GM19324 (cell line): ENCODE data around the gene C22orf42.
"Not testable (repeated sequence)": the region's sequence is repeated elsewhere in the genome, so short reads cannot be mapped to it uniquely, and the experiment has no call there.

Experiments
- ATAC-seq: cut with Tn5 transposase; IDR thresholded peaks from one replicate; pipeline ENCODE4 v1.9.1; 2021; ENCODE audit warnings: mild to moderate bottlenecking, moderate library complexity; ENCODE audit not compliant: unreplicated experiment, low FRiP score

The C22orf42 gene

GRCh38 chr22:32137731-32138324, 21.3 kb downstream of the C22orf42 start:
- not testable (repeated sequence) for ATAC-seq

DNA sequence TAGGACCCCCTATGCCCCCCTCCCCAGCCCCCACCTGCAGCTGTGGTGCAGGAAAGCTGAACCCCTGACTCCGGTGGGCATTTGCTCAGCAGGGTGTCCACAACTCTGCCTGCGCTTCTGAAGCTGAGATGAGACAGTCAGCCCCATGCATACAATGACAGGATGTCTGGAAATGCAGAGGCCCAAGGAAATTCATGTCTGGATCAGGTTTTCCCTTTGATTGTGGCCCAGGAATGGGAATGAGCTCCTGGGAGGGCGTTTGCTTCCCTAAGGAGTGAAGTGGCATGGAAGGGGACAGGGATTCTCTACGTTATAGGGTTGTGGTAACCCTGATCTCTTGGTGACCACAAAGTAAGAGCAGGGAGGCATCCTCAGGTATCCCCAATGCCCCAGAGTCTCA, 22.2 kb downstream of the C22orf42 start:
- not testable (repeated sequence) for ATAC-seq

DNA sequence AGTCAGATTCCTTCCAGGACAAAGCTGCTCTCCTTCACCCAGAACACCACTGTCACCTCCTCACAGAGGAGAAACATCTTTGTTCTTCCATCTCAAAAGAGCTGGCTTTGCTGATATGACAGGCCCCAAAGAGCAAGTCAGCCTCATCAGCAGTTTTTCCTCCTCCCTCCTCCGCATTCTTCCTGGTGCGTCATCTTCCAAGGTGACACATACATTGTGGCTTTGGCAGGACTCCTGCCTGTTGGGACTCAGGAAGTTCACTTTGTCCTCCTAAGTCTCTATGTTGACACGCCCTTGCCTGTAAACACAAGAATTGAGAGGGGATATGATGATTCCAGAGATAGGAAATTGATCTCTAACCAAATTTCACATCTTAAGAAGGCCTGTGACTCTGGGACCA, 23.1 kb downstream of the C22orf42 start:
- not testable (repeated sequence) for ATAC-seq

DNA sequence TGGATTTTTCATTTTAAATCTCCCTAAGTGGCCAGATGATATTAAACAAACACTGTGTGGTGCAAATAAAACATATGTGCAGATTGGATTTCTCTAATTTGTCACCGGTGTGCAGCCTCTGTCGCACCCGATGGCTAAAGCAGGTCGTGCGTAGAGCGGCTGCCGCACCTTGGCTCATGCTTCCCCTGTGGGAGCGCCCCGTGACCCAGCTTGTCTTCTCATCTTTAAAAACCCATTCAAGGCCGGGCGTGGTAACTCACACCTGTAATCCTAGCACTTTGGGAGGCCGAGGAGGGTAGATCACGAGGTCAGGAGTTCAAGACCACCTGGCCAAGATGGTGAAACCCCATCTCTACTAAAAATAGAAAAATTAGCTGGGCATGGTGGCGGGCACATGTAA, 24.3 kb downstream of the C22orf42 start:
- not testable (repeated sequence) for ATAC-seq

GRCh38 chr22:32132783-32133182, 26.3 kb downstream of the C22orf42 start:
- ATAC-seq, result no peak

GRCh38 chr22:32132126-32132525, 27.0 kb downstream of the C22orf42 start:
- no peak for ATAC-seq

GRCh38 chr22:32130464-32130863, 28.6 kb downstream of the C22orf42 start:
- ATAC-seq, result no peak

DNA sequence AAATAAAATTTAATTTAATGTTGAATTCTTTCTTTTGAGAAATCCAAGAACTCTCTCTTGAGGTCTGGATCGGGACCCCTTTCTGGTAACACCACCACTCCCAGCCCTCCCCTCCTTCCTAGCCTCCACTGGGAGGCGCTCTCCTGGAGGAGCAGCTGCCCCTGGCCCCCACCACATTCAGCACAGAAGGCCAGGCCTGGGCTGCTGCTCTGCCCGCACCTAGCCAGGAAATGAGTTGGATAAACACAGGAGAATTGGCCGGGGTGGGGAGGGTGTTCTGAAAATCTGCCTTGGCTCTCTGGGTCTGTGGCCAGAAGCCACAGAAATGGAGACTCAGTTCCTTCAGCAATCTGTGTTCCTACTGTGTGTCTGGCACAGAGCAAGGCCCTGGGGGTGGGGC, 31.2 kb downstream of the C22orf42 start:
- ATAC-seq, result no peak

DNA sequence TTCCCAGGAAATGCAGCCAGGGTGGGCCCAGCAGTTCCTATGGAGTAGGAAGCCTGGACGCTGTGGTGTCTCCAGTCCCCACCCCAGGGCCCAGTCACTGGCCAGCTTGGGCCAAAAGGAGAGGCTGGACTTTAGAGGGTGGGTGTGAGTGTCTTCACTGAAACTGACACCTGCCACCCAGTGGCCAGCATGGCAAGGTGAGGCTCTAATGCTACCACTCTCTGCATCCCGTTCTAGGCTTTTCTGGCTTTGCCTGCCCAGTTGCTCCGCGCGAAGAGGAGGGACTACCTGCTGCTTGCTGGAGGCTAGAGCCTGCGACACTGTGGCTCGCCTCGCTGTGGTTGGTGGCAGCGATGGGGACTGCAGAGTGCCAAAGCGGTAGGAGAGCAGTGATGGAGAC, 35.4 kb downstream of the C22orf42 start:
- ATAC-seq, result no peak

- no peak for ATAC-seq
These were observed 36.2 kb downstream of the C22orf42 start for GRCh38 chr22:32122899-32123298.

DNA sequence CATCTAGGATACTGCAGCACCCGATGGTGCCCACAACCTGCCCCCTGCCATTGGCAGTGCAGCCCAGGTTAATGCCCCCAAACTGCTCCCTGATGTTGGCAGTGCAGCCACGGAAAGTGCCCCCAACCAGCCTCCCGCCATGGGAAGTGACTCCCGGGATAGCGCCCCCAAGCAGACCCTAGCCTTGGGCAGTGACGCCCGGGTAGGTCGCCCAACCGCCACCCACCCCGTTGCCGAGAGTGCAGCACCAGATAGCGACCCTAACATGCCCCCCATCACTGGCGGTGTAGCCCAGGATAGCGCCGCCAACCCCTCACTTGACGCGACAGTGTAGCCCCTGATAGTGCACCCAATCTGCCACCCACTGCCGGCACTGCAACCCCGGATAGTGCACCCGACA, 38.5 kb downstream of the C22orf42 start:
- no peak for ATAC-seq

DNA sequence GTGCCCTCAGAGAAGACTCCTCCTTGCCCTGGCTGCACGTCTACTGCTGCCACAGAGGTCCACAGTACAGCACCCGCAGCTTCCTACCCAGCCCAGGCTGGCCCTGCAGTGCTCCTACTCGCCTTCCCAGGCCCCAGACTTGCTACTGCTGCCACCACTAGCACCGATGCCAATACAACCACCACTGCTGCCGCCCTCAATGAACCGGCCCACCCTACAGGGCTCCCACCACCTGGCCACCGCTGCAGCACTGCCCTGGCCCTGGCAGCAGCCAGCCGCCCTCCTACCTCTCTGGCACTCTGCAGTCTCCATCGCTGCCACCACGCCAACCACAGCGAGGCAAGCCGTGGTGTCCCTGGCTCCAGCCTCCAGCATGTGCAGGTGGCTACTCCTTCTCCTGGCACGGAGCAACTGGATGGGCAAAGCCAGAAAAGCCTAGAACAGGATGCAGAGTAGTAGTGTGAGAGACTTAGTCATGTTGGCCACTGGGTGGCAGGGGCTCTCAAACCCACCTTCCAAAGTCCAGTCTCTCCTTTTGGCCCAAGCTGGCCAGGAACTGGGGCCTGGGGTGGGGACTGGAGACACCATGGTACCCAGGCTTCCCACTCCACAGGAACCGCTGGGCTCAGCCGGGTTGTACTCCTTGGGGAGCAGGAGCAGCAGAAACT, 39.4 kb downstream of the C22orf42 start:
- ATAC-seq, result no peak

GRCh38 chr22:32112380-32112779, 46.7 kb downstream of the C22orf42 start:
- no peak for ATAC-seq

GRCh38 chr22:32106930-32107329, 52.2 kb downstream of the C22orf42 start:
- no peak for ATAC-seq

- no peak for ATAC-seq
These were observed 55.3 kb downstream of the C22orf42 start for GRCh38 chr22:32103658-32104315.

DNA sequence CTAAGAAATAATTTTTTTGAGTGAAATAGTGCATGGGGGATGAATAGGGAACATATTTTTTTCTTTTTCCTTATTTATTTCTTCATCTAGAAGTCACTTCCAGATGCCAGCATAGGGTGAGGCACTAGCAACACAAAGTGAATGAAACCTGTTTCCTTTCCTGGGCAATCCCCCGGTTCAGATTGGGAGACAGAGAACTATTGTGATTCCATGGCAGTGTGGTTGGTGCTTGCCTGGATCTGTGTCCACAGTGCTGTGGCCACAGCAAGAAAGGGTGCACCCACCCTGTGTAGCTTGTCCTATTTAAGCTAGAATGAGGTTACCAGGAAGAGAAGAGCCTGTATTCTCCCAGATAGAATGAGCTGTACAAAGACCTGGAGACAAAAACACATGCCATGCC, 58.4 kb downstream of the C22orf42 start:
- ATAC-seq, result no peak
